Stimulated activated CD4-positive, alpha-beta T cell treated with anti-CD3 and anti-CD28 coated beads, Interleukin-1b, Interleukin-23, amount 100 ng/mL, for 48 hours (primary cell): ENCODE data around the gene CLC.
"Not testable (repeated sequence)": the region's sequence is repeated elsewhere in the genome, so short reads cannot be mapped to it uniquely, and the experiment has no call there.

Experiments used
- DNase-seq: peaks from one replicate; pipeline ENCODE4 v3.0.0-alpha.2; 2020

CLC gene

DNA sequence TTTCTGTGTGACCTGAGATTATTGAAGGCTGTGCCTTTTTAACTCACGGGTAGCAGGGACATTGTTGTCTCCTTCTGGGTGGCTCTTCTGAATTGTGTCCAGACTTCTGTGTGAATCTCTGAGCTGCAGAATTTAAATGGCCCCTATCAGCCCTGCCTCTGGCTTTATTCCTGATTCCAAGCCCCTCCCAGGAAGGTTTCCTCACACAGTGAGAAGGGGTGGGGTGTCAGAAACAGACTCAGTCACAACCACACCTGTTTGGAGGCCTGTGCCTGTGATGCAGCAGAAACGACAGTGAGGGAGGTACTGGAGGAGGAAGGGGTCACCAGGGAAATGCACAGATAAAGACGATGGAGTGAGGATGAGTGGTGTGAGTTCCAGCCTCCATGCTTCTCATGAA, at the start of gene CLC:
Gene CLC, minus strand, starts transcription at position 139 of the 400 bp plus-strand sequence. Its CDS starts 77 bp downstream, at position 62.
- DNase-seq: no peak

DNA sequence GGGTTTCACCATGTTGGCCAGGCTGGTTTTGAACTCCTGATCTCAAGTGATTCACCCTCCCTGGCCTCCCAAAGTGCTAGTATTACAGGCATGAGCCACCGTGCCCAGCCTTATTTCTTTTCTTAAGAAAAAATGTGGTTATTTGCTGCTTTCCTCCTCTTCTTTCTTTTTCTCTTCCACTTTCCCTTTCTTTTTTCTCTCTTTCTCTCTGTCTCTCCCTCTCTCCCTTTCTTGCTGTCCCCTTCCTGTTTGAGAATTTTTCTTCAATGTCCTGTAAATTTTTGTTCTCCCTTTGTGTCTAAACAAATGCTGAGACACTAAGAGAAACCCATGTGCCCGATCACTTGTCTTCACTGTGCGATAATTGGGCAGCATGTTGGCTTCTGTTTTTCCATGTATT, 43.1 kb upstream of the CLC start:
- no peak for DNase-seq

DNA sequence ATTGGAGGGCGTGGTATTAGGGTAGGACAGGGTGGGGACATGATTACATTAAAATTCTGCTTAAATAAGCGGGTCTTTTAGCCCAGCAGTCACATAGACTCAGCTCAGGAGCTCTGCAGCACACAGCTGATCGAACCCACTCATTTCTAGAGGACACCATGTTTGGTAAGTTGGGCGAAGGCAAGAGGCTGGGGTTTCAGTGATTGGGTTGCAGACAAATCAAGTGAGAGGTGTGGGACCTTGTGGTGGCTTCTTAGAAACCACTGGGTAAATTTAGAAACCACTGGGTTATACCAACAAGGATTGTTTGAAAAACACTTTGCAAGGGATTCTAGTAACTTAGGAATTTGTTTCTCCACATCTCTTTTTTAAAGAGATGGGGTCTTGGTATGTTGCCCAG, 40.9 kb upstream of the CLC start, which contains the start of gene LEUTX:
Gene LEUTX, plus strand, starts transcription at position 92 of the 400 bp plus-strand sequence. Its CDS starts 67 bp downstream, at position 159.
- DNase-seq: peak; percentile 13

DNA sequence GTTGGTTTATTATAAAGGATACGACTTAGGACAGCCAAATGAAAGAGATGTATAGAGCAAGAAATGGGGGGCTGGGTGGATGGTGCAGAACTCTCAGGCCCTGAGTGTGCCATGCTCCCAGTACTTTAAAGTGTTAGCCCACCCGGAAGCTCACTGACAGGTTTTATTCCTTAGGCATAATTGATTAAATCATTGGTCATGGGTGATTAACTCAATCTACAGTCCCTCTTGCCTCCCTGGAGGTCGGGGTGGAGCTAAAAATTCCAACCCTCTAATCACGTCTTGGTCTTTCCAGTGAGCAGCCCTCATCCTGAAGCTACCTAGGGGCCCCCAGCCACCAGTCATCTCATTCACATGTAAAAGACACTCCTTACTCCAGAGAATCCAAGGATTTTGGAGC, 31.0 kb upstream of the CLC start:
- no peak for DNase-seq

DNA sequence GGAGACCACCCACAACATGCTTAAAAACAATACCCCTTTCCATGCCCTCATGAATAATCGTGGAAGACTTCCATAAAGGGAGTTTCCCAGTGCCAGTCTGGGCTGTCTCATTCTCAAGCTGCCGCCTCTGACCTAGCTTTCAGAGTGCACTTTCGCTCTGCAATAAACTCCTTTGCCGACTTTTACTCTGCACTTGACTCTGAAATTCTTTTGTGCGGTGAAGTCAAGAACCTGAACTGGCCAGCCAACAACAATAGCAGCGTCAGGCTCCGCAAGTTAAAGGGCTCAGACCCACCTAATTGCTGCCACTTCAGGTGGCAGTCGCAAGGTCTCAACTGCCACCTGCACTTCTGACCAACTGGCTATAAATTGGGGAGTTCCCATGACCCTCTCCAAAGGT, 30.5 kb upstream of the CLC start:
- no peak for DNase-seq

DNA sequence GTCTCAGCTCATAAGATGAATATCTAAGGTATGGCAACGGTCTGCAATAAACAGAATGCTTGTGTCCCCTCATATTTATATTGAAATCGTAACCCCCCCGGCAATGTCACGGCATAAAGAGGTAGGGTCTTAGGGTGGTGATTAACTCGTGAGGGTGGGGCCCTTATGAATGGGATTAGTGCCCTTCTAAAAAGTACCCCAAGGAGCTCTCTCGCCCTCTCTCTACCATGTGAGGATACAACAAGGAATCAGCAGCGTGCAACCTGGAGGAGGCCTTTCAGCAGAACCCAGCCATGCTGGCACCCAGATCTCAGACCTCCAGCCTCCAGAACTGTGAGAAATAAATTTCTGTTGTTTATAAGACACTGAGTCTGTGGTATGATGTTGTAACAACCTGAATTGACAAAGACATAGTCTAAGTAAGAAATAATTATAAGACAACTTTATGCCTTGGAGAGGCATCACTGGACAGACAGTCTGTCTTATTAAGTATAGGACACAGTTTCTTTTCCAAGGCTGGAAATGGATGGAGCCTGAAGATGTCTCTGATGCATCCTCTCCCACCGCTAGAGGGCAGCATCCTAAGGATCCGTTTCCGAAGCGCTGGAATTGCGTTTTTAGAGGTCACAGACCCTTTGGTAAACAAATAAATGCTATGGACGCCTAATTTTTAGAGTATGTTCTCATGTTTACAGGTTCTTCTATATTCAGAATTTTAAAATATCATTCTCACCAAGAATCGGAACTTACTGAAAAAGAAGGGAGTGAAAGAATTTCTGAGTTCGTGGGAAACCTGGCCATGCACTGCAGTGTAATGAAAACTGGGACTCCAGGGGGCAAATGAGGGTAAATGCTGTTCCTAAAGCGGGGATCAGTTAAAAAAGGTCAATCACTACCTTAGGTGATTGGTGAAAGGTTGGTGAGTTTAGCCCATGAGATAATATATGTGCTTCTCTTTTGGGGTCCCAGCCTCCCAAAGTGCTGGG, 27.6 kb upstream of the CLC start:
- DNase-seq: peak; percentile 17

DNA sequence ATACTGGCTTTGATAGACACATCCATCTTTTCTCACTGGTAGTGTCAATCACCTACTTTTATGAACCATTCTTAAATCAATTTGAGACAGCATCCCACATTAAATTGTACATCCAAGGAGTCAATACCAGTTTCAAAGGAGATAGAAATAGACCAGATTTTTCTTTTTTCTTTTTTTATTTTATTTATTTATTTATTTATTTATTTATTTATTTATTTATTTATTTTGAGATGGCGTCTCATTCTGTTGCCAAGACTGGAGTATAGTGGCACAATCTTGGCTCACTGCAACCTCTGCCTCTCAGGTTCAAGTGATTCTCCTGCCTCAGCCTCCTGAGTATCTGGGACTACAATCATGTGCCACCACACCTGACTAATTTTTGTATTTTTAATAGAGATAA, 24.0 kb upstream of the CLC start:
- DNase-seq: not testable (repeated sequence)

DNA sequence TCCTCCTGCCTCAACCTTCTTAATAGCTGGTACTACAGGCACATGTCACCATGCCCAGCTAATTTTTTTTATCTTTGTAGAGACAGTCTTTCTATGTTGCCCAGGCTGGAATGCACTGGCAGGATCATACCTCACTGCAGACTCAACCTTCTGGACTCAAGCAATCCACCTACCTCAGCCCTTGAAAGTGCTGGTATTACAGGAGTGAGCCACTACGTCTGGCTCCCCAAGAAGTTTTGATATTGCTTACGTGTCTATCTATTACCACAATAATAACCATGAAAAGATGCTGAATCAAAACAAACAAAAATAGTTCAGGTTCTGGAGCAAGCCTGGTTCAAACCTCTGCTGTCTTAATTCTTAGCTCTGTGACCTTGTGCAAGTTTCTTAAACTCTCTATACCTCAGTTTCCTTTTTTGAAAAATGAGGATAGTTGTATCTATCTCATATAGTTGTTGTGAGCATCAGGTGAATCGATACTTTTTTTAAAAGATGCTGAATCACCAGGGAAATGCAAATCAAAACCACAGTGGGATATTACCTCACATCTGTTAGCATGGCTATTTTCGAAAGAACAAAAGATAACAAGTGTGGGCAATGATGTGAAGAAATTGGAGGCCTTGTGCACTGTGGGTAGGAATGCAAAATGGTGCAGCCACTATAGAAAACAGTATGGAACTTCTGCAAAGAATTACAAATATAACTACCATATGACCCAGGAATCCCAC, 21.8 kb upstream of the CLC start:
- no peak for DNase-seq

DNA sequence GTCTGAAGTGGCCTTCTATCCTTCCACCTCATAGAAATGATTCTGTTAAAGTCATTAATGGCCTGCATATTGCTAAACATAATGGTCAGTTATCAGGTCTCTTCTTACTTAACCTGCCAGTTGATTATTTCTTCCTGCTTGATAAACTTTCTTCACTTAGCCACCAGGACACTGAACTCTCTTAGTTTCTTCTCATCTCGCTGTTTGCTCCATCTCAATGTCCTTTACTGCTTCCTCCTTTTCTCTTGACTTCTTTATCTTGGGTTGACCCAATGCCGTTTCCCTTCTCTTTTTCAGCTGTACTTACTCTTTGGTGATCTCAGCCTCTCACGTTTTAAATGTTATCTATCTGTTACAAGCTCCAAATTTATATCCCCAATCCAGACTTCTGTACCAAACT, 17.1 kb upstream of the CLC start:
- DNase-seq: no peak

DNA sequence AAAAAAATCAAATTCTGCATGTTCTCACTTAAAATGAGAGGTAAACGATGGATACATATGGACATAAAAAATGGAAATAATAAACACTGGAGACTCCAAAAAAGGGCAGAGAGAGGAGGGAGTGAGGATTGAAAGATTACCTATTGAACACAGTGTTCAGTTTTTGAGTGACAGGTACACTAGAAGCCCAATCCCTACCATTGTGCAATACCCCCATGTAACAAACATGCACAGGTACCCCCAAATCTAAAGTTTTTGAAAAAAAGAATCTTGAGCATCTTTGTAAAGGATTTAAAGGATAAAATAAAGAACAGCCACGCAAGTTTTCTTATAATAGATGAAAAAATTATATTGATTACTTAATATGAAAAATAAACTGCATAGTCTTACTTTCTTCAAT, 16.7 kb upstream of the CLC start:
- no peak for DNase-seq

DNA sequence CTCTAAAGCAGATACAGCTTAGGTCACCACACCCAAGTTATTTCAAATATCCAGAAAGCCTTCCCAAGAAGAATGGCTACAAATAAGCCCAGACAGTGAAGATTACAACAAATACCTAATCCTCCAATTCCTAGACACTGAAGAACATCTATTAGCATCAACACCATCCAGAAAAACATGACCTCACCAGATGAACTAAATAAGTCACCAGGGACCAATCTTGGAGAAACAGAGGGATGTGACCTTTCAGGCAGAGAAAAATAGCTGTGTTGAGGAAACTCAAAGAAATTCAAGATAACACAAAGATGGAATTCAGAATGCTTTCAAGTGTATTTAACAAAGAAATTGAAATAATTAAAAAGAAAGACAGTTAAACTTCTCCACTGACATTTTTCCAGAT, 15.0 kb upstream of the CLC start:
- no peak for DNase-seq

DNA sequence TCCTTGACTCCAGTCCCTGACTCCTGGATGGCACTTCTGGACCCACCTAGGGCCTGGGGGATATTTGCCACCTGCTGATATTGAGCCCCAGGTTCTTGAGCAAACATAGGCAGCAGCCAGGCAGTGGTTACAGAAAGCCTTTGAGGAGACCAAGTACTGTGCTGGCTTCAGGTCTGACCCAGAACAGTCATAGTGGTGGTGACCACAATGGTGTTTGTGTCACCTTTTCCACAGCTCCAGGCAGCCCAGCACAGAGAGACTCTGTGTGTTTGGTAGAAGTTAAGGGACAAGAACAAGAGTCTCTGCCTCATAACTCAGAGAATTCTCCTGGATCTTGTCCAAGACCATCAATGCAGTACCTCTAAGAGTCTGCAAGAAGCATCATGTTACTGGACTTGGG, 14.6 kb upstream of the CLC start:
- DNase-seq: peak; percentile 23

DNA sequence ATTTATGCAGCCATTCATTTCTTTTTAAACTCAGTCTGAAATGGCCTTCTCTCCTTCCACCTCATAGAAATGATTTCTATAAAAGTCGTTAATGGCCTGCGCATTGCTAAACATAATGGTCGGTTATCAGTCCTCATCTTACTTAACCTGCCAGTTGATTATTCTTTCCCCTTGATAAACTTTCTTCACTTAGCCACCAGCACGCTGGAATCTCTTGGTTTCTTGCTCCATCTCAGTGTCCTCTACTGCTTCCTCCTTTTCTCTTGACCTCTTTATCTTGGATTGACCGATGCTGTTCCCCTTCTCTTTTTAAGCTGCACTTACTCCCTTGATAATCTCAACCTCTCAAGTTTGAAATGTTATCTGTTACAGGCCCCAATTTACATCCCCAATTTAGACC, 12.2 kb upstream of the CLC start:
- no peak for DNase-seq

DNA sequence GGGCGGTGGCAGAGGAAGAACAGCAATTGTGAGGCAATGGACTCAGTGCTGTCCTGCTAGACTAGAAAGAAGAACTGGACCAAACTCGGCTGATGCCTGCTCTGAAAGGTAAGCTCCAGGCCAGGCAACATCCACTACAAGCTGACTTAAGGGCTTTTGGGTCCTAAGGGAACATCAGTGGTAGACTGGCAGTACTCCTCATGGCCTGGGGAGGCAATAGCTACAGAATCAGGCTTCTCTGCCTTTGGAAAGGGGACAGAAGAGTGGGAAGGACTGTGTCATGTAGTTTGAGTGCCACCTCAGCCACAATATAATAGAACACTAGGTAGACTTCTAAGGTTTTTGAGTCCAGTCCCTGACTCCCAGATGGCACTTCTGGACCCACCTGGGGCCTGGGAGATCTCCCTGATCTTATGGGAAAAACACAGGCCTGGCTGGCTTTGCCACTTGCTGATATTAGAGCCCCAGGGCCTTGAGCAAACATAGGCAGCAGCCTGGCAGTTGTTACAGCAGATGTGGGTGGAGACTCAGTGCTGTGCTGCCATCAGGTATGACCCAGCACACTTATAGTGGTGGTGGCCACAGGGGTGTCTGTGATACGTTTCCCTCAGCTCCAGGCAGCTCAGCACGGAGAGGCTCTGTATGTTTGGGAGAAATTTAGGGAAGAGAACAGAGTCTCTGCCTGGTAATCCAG, 9.2 kb upstream of the CLC start:
- no peak for DNase-seq

DNA sequence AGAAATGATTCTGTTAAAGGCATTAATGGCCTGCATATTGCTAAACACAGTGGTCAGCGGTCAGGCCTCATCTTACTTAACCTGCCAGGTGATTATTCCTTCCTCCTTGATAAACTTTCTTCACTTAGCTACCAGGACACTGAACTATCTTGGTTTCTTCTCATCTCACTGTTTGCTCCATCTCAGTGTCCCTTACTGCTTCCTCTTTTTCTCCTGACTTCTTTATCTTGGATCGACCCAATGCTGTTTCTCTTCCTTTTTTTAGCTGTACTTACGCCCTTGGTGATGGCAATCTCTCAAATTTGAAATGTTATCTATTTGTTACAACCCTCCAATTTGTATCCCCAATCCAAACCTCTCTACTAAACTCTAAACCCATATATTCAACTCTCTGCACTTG, 7.8 kb upstream of the CLC start:
- no peak for DNase-seq

DNA sequence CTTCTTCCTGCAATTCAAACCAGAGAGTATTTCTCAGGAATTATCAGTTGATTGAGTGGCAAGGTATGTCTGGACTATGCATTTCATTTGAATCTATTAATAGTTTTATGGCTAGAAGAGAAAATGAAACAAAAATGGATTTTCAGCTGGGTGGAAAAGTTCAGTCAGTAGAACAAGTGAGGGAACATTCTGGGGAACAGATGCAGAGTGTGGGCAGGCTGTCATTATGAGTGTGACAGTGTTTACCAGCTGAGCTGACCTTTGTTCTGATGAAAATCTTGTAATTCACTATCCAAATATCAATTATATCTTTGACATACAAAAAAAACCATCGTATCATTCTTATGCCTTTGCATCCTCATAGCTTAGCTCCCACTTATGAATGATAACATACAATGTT, 2.6 kb upstream of the CLC start:
- peak; percentile 9 for DNase-seq

DNA sequence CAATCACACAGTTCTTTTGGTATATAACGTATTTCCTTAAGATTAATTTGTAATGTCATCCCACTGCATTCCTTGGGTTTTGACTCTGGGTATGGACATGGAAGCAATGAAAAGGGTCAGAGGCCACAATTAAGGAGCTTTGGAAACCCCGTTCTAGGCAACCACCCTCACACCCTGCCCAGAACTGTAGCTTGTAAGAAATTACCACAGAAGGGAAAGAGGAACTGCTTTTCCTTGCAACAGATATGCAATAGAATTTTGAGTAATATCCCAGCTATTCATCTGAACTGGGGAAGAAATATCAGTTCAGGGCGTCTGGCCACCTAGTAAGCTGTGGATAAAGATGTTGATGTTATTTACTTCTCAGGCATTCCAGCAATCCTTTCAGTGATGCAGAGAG, 985 bp upstream of the CLC start:
- no peak for DNase-seq

DNA sequence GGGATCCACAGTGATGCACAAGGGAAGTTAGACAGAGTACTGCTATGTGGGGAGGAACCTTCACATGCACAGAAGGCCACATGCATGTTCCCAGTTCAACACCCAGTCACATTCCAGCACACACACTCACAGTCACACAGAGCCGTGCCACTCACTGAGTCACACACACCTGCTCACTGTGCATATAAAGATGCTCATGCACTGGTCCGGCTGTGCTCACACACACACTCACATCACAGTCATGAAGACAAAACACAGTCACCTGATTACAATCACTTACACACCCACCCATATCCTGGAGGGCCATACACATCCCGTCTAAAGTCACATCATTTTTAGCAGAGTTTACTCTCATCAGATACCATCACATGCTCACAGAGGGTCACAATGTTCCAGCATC, 478 bp downstream of the CLC start:
- peak; percentile 16 for DNase-seq

DNA sequence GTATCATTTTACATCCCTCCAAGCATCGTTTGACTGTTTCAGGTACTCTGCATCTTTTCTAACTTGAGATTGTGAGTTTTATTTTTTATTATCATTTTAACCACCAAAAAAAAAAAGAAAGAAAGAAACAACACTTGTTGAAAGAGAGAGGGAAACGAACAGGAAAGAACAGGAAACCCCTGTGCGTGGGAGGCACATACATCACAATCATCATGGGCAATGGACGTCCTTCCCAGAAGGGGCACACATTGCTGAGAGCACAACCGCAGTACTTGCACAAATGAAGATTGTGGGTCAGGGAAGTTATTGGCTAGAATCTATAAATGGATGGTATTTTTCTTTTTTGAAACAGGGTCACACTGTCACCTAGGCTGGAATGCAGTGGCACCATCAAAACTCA, 1.7 kb downstream of the CLC start:
- DNase-seq: no peak

DNA sequence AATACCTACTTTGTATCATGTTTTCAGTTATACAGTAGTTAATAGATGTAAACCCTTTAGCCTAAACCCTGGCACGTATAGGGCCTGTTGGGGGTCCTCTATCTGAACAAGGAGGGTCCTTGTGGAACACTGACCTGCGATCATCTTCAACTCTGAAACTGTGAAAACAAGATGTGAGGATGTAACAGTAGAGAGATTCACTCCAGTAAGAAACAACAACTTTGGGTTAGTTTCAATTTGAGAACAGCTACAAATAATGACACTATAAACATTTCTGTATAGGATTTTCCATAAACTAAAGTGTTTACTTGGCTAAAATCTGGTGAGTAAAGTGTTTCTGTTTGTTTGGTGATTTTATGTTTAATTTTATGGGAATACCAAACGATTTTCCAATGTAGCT, 2.1 kb downstream of the CLC start:
- DNase-seq: no peak

DNA sequence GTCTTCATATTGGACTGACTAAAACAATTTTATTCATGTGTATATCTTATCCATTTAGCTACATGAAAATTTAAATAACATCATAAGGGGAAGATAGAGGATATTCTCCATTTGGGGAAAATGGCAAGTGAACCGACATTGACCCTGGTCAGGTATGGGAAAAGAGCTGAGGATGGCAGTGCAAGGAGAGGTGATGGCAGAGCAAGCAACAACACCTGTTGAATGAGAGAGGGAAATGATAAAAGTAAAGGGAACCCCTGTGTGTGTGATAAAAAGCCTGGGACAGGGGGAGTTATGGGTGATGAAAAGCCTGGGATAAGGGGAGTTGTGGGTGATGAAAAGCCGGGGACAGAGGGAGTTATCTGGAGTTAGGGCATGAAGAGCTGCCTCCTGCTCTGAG, 4.0 kb downstream of the CLC start:
- no peak for DNase-seq

DNA sequence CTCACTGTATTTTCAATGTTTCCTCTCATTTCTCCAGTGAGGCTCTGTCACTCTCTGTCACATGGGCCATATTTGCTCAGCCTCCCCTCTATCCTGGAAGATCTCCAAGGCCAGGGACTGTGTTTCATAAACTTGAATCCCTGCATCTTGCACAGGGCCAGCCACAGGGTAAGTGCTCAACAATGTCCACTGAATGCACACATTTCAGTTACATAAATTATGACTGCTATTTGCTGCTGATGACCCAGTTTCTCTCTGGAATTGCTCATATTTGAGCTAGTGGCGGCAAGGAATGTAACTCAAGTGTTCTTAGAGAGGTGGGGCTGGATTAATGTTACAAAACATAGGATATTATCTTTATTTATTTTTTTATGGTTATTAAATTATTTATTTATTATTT, 6.1 kb downstream of the CLC start:
- DNase-seq: no peak

DNA sequence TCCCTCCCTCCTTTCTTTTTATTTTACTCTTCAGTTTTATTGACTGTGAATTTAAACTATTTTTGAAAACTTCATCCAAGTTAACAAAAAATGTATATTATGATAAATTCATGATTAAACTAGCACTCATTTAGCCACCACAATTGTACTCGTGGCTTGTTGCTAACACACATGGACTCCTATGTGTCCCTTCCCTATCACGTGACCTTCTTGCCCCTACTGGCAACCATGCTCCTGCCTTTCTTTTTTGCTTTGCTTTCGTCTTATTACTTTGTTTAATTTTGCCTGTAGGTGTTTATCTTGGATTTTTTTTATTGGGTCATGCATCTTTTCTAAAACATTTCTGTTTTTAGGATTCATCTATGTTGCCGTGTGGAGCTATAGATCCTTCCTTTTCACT, 8.2 kb downstream of the CLC start:
- DNase-seq: no peak

DNA sequence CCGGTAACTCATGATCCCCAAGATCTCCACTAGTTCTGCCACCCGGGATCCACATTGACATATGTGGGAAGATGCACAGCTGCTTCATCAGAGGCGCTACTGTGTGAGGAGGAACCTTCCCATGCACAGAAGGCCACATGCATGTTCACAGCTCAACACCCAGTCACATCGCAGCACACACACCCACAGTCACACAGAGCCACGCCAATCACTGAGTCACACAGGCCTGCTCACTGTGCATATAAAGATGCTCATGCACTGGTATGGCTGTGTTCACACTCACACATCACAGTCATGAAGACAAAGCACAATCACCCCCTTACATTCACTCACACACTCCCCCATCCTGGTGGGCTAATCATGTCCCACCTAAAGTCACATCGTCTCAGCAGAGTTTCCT, 9.8 kb downstream of the CLC start:
- DNase-seq: no peak
